ENCODE measurements around the gene FAM114A1. TPM values are rescaled to one million over a fixed set of nuclear protein-coding genes. Genes with fewer than 3 reads are reported as not detected.

The FAM114A1 gene
- total and polyA plus RNA-seq, 7 donors: 5.6 to 20.0 (median 15.4) TPM

DNA sequence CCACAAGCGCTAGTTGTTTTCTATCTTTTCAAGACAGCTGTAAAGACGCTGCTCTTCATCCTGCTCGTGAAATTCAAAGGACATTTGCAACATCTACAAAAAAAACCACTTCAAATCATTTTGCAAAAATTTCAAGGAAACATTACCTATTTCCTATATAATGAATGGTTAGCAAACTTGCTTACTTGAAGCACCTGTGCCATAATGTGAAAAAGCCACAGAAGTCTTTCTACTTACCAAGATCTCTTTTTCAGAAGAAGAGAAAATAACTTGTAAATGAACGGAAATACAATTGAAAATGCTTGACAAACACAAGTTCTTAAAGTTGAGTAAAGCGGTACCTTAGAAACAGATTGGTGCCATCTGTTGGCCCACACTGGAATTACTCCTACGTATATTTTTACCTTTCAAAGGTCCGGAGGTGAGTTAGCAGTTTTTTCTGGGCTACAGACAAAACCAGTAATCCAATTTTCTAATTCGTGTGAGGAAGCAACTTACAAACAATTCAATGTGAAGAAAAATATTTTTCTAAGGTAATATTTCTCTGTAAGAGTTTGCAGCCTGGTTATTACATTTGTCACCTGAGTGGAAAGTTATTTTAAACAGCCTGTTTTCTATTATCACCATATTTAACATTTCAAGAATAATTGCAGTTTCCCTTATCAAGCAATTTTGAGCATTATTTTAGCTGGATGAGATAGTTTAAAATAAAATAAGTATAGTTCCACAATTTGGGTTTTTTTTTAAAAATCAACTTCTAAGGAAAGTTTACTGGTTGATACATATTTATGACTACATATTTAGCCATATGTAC is 10.9 kb upstream of the FAM114A1 start, which contains the start of gene TLR6:
Gene TLR6, minus strand, starts transcription at position 294 of the 814 bp plus-strand sequence. CDS start 27,344 bp downstream, outside the sequence.
- DNase-seq (no peak), ATAC-seq (peak in 3 of 4 donors; percentile 66 to 84 (median 73))
- TF ChIP-seq, protein P1, sequence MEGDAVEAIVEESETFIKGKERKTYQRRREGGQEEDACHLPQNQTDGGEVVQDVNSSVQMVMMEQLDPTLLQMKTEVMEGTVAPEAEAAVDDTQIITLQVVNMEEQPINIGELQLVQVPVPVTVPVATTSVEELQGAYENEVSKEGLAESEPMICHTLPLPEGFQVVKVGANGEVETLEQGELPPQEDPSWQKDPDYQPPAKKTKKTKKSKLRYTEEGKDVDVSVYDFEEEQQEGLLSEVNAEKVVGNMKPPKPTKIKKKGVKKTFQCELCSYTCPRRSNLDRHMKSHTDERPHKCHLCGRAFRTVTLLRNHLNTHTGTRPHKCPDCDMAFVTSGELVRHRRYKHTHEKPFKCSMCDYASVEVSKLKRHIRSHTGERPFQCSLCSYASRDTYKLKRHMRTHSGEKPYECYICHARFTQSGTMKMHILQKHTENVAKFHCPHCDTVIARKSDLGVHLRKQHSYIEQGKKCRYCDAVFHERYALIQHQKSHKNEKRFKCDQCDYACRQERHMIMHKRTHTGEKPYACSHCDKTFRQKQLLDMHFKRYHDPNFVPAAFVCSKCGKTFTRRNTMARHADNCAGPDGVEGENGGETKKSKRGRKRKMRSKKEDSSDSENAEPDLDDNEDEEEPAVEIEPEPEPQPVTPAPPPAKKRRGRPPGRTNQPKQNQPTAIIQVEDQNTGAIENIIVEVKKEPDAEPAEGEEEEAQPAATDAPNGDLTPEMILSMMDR (IDR thresholded peaks at IDR 0.05): peak; percentile 75
- Histone ChIP-seq H3K4me1 (peaks cover 17% of the 10 kb centered on the region), H3K27me3 (ENCODE audit: insufficient read depth in 3 of 3, low read length in 2 of 3) (no peaks in the 10 kb centered on the region), H3K4me3 (peak within 1 kb of the TSS; percentile 51), H3K36me3 (ENCODE audit: insufficient read depth in 1 of 2, low read depth in 1 of 2) (no peaks in the 10 kb centered on the region), H3K27ac (peak within 1 kb of the TSS; percentile 80), H3K9me3 (no peaks in the 10 kb centered on the region)
- intact Hi-C loops (cut with DNase I): loop anchor here (5.0 kb wide), 1 partner anchor 99 kb away; no protein-coding TSS in a partner anchor
- 17 to 29% (median 23%) methylated on average over 8 of the region's 8 CpGs for WGBS, 3 donors

DNA sequence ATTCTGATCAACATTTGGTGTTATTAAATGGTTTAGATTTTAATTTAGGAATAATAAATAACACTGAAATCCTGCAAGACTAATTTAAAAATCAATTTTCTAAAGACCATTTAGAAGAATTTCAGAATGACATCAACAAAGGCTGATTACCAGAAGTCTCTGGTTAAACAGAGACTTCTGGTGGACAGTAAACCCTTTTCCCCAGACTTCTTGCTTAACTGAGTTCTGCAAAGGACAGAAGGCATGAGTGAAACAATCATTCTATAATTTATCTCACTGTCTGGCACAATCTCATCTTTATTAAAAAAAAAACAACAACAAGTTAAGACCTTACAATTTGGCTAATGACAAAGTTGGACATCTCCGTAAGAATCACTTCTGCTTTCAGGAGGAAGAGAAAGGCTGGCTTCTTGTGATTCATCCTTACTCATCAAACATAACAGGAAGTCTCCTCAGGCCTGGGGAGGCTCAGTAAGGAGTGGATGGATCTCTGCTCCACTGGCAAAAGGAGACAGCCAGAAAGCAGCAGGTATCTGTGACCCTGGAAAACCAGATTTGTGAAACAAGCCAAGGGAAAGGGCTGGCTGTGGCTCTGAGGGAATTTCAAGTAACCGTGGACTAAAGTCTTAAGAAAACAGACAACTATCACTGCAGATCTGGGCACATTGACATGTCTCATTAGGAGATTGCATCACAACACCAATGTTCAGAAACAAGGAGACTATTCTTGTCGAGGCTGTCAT is 10.1 kb upstream of the FAM114A1 start:
- Histone ChIP-seq H3K9me3 (no peaks in the 10 kb centered on the region), H3K36me3 (ENCODE audit: insufficient read depth in 1 of 2, low read depth in 1 of 2) (no peaks in the 10 kb centered on the region), H3K4me1 (peaks cover 17% of the 10 kb centered on the region), H3K27ac (peak overlapping the region; percentile 80), H3K4me3 (peak overlapping the region; percentile 51), H3K27me3 (ENCODE audit: insufficient read depth in 3 of 3, low read length in 2 of 3) (no peaks in the 10 kb centered on the region)
- TF ChIP-seq, protein P1 (IDR thresholded peaks at IDR 0.05): no peak
- DNase-seq (peak; percentile 29 to 52), ATAC-seq (peak; percentile 82 to 92 (median 88))
- intact Hi-C loops (cut with DNase I): loop anchor here (5.0 kb wide), 1 partner anchor 100 kb away; no protein-coding TSS in a partner anchor
- WGBS, 3 donors: 18 to 49% (median 40%) methylated on average over 3 of the region's 3 CpGs

DNA sequence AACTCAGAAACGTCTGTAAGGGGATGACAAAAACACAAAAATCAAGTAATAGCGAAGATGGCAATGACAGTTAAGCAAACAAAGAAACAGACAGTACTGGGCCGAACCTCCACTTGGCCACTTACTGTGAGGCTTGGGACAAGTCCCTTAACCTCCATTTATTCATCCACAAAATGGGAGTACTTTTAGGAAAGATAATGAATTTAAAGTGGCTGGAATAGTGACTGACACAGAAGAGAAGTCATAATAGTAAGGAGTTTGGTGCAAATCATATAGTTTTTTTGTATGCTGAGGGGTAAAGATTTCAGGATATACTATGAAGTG is 9.5 kb upstream of the FAM114A1 start:
- 62 to 67% (median 63%) methylated on average over 3 of the region's 3 CpGs for WGBS, 3 donors
- no peaks in the 10 kb centered on the region for H3K27me3 ChIP-seq (ENCODE audit: insufficient read depth in 3 of 3, low read length in 2 of 3)
- DNase-seq (no peak), ATAC-seq (no peak)
- H3K27ac ChIP-seq: peak overlapping the region; percentile 80
- intact Hi-C loops (cut with DNase I): loop anchor here (5.0 kb wide), 1 partner anchor 101 kb away; no protein-coding TSS in a partner anchor
- H3K9me3 ChIP-seq: no peaks in the 10 kb centered on the region
- no peak overlapping the region for H3K4me3 ChIP-seq
- H3K36me3 ChIP-seq (ENCODE audit: insufficient read depth in 1 of 2, low read depth in 1 of 2): no peaks in the 10 kb centered on the region
- peaks cover 17% of the 10 kb centered on the region for H3K4me1 ChIP-seq
- TF ChIP-seq, protein P1 (IDR thresholded peaks at IDR 0.05): no peak

DNA sequence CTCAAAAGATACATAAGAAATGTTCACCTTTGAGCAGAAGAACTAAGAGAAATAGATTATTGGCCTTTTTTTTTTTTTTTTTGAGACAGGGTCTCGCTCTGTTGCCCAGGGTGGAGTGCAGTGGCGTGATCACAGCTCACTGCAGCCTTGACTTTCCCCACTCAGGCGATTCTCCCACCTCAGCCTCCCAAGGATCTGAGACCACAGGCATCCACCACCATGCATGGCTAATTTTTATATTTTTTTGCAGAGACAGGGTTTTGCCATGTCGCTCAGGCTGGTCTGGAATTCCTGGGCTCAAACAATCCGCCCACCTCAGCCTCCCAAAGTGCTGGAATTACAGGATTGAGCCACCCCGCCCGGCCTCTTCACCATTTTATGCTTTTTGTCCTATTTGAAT is 8.1 kb upstream of the FAM114A1 start:
- Histone ChIP-seq H3K4me1 (peaks cover 17% of the 10 kb centered on the region), H3K9me3 (no peaks in the 10 kb centered on the region), H3K36me3 (ENCODE audit: insufficient read depth in 1 of 2, low read depth in 1 of 2) (no peaks in the 10 kb centered on the region), H3K27me3 (ENCODE audit: insufficient read depth in 3 of 3, low read length in 2 of 3) (no peaks in the 10 kb centered on the region), H3K27ac (no peak overlapping the region), H3K4me3 (no peak overlapping the region)
- 94 to 96% (median 95%) methylated on average over 7 of the region's 7 CpGs for WGBS, 3 donors
- DNase-seq: no peak
- intact Hi-C loops (cut with DNase I): loop anchor here (5.0 kb wide), 1 partner anchor 102 kb away; no protein-coding TSS in a partner anchor
- ATAC-seq: no peak
- TF ChIP-seq, protein P1 (IDR thresholded peaks at IDR 0.05): no peak
